GM18520 (cell line): ENCODE data around the gene RCN1.
"Not testable (repeated sequence)": the region's sequence is repeated elsewhere in the genome, so short reads cannot be mapped to it uniquely, and the experiment has no call there.

Source experiments
- ATAC-seq: cut with Tn5 transposase; IDR thresholded peaks from one replicate; pipeline ENCODE4 v1.9.1; 2021; ENCODE audit not compliant: unreplicated experiment

The RCN1 gene

DNA sequence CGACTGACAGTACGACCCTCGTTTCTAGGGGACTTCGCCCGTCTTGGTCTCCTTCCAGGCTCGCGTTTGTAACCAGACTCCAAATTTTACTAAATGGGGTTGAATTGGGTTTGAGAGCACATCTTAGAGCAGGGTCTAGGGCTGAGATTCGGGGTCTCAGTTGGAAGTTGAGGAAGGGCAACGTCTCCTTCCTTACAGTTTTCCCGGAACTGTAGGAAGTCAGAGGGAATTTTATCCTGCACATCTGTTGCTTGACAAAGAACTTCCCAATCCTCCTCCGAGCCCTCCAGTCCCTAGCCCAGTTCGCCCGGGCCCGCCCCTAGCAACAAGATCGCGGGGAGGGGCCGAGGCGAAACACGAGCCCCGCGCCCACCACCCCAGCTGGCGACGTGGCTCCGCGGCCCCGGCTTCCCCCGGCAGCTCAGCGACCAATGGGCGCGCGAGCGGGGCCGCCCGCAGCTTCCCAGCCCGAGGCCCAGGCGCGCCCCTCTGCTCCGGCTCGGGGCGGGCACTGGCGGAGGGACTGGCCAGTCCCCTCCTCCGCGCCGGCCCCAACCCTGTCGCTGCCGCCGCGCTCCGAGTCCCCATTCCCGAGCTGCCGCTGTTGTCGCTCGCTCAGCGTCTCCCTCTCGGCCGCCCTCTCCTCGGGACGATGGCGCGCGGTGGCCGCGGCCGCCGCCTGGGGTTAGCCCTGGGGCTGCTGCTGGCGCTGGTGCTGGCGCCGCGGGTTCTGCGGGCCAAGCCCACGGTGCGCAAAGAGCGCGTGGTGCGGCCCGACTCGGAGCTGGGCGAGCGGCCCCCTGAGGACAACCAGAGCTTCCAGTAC lies at the start of gene RCN1:
TSS of gene RCN1 (plus strand) at position 530 of the 826 bp plus-strand sequence. CDS start at position 653, 123 bp downstream.
- ATAC-seq: peak; percentile 24

DNA sequence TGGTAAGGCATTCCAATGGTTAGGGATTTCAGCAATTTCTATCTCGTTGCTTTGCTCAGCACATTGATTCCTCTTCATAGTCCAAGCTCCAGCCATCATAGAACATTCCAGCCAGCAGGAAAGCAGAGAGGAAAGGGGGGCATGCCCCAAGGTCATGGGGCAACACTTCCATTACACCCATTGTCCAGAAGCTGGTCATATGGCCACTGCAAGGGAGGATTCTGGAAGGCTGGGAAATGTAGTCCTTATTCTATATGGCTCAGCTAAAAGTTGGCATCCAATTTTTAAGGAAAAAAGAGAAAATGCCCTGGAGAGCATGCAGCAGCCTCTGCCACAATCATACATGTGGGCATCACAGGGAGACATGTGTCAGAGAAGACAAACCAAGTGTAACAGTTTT lies 47.1 kb upstream of the RCN1 start:
- no peak for ATAC-seq

- no peak for ATAC-seq
Observed at GRCh38 chr11:32044158-32044863, 46.6 kb upstream of the RCN1 start.

GRCh38 chr11:32045456-32045855 lies 45.4 kb upstream of the RCN1 start:
- ATAC-seq: no peak

DNA sequence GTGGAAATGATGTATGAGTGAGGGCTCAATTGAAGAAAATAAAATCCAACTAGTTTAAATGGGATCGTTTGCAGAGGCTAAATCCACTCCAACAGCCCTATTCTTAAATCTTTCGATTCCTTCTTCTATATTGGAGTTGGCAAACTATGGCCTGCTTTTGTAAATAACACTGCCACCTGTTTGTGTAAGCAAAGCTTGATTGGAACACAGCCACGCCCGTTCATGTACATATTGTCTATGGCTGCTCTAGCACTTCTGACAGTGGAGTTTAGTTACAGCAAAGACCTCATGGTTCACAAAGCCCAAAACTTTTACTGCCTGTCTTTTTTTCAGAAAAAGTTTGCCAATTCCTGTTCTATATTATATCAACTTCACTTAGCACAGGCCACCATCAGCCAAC lies 40.6 kb upstream of the RCN1 start:
- ATAC-seq: no peak

DNA sequence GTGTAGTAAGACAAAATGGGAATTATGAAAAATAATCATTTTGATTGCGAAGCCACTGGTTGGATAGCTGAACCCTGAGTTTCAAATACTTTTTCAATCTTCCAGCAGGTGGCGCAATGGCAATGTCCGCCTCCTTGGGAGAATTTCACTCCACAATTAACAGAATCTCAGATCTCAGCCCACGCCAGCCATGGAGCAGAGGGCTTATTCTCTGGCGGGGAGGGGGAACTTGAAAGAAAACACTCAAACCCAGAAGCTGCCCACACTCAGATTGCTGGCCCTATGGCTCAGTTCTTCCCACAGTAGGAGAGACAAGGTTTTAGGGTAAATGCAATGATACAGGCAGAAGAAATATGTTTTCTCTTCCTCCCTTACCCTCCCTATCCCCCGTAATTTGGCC lies 38.7 kb upstream of the RCN1 start:
- ATAC-seq: no peak

- ATAC-seq: no peak
Observed at GRCh38 chr11:32053151-32053888, 37.6 kb upstream of the RCN1 start.

DNA sequence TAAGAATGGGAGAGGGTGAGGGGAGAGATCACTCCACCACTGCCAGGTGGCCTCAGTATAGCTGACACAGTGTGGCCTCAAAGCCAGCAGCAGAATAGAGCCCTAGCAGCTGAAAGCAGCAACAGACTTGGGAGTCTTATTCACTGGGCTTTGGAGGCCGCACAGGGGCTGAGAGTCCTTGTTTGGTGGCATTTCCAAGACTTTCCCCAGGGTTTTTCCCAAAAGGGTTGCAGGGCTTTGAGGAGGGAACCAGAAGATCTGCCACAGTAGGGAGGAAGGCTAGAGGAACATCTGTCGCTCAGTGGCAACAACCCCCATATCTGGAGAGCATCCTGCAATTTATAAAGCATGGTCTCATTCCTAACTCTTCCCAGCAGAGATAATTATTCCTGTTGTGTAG lies 35.0 kb upstream of the RCN1 start:
- ATAC-seq: no peak

DNA sequence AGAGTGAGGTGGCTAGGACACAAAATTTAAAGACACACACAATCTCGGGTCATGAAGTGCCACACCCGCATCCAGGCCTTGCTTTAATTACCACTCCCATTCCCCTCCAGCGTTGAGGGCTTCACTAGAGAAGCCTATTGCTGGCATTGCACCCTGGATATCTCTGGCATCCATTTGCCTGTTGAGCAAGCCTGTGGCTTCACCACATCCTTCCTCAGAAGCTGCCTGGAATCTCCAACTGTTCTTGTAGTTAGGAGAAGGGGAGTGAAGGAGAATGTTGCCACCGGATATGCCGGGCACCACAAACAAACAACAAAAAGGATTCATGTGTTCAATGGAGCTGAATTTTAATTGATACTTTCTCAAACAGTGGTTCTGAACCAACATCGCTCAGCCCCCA lies 34.4 kb upstream of the RCN1 start:
- ATAC-seq: no peak

GRCh38 chr11:32059686-32060462 lies 31.0 kb upstream of the RCN1 start:
- no peak for ATAC-seq

- ATAC-seq: no peak
Observed at GRCh38 chr11:32062540-32062939, 28.3 kb upstream of the RCN1 start.

GRCh38 chr11:32063031-32063430 lies 27.8 kb upstream of the RCN1 start:
- ATAC-seq: not testable (repeated sequence)

- no peak for ATAC-seq
Observed at GRCh38 chr11:32065865-32066629, 24.8 kb upstream of the RCN1 start.

DNA sequence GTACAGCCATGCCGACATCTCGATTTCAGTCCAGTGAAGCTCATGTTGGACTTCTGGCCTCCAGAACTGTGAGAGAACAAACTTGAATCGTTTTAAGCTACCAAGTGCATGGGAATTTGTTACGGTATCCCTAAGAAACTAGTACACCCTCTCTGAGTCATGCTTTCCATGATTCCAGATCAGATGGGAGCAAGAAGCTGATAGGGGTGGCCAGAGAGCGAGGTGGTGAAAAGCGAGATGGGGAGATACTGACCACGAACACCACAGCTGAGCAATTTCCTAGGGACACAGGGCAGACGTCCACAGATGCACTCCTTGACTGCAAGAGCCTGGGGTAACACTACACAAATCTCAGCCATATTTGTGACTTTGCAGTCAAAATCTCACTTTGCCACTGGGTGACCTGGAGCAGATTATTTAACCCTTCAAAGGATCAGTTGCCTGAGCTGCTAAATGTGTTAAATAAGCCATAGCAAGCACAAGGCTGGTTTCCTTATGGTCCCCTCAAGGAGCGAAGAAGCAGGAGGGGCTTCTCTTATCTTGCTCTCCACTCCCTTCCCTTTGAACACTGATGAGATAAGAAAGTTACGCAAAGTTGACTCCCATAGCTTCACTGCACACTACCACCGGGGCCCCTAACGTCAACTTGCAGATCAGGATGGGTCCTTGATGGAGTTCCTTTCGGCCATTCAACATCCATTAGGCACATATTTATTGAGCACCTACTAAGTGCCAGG lies 22.6 kb upstream of the RCN1 start:
- no peak for ATAC-seq

GRCh38 chr11:32069361-32070058 lies 21.4 kb upstream of the RCN1 start:
- no peak for ATAC-seq

DNA sequence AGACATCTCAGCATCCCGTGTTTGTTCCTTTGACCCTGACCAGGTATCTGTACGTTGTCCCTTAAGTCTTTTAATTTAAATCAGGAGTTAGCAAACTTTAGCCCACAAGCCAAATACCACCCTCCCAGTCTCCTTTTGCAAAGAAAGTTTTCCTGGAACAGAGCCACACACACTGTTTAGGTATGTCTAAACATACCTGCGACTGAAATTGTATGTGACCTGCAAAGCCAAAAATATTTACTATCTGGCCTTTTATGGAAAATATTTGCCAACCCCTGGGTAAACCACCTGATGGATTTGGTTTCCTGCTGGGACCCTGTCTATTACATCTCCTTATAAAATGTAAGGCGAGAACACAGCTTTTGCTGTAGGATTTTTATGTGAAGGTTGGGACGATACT lies 20.2 kb upstream of the RCN1 start:
- ATAC-seq: no peak

GRCh38 chr11:32071811-32072210 lies 19.1 kb upstream of the RCN1 start:
- no peak for ATAC-seq

DNA sequence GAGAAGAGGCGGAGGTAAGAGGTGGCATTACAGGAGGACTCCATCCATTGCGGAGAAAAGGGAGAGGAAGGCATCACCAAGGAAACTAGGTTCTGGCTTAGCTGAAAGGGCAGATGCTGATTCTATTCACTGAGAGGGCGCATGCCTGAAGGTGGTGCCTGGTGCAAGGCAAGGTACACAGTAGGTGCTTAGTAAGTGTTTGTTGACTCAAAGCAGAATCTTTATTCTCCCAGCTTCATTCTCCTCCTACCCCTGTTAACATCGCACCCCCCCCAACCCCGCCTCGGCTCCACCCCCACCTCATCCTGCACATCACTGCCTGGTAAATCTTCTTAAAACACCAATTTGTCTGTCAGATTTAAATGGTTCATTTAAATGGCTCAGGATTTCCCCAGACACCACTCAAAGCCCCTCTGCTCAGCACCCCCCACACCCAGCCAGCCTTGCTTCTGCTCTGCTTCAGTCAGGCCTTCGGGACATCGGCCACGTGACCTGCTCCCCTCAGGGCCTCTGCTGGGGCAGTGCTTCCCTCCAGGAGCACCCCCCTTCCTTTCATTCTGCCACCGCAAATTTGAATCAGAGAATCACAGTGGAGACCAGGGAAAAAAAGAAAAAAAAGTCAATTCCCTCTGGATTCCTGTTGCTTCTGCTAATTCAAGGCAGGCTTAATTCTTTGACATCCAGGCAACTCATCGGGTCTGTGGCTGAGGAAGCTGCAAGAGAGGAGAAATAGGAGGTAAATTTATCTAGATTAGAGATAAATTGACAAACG lies 17.8 kb upstream of the RCN1 start:
- ATAC-seq: no peak
